ENCODE measurements around the gene RTN3. TPM values are rescaled to one million over a fixed set of nuclear protein-coding genes. Genes with fewer than 3 reads are reported as not detected.

RTN3 gene
- total RNA-seq, 1 donor from 2014 or later, result 126 TPM

DNA sequence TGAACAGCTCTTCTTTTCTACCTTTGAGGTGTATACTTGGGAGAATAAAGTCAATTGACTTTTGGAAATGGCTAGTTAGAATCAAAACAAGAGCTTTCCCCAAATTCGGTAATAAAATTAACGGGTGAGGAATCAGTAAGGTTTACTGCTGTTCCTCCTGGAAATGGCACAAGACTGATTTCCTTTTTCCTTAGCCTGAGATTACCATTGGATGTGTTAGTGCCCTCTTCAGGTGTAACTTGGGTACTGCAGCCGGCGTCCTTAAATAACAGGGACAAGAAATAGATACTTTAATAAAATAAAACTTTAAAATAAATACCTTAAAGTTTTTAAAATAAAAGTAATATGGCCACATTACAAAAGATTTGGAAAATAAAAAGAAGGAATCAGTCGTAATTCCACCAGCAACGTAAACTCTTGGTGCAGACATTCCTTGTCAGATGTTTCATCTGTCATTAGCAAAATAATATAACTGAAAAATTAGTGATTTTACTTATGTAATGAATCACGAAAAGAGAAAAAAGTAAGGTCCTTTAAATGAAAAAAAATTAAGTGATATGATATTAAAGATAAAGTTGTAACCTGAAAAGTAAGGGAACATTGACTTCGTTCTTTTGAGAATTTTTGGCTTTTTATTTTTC, 57.5 kb downstream of the RTN3 start:
- peak; percentile 82 for DNase-seq (ENCODE audit: low read depth)

DNA sequence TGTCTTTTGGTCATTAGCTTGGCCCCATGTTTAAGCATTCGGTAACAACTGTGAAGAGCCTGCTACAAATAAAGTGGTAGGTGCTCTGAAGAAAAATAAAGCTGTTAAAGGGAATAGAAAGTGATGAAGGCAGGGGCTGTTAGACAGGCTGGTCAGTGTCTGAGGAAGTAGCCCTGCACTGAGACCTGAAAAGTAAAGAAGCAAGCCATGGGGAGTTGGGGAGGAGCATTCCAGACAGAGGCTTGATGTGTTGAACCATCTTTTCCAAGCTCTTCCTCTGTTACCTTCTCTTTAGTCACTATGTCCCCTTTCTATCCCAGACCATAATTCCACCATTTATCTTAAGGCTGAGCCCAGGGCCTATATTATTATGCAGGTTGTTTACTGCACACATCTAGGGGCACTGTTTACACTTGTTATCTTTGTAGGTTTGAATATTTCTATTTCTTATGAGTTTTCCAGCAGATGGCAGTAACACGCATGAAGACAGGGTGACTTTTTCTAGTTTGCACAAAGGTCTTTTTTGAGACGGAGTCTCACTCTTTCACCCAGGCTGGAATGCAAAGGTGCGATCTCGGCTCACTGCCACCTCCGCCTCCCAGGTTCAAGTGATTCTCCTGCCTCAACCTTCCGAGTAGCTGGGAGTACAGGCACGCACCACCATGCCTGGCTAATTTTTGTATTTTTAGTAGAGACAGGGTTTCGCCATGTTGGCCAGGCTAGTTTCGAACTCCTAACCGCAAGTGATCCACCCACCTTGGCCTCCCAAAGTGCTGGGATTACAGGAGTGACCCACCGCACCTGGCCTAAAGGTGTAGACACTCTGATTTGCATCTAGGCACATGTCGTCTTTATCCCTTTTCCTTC, 64.2 kb downstream of the RTN3 start:
- peak; percentile 18 for DNase-seq (ENCODE audit: low read depth)

GRCh38 chr11:63747011-63747410, 65.7 kb downstream of the RTN3 start:
- no peak for DNase-seq (ENCODE audit: low read depth)

DNA sequence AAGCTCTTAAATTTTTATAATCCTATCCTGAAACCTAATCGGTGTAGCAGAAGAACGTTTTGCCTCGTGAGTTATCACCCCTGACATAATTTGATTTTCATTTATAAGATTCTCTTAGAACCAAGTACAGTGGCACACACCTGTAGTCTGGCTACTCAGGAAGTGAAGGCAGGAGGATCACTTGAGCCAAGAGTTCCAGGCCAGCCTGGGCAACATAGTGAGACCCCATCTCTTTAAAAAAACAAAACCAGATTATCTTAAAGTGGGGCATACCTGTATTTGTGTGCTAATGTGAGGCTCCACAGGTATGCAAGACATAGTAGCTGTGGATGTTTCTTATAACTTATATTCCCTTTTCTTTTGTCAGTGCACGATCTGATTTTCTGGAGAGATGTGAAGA, 68.3 kb downstream of the RTN3 start:
- DNase-seq (ENCODE audit: low read depth), result no peak

DNA sequence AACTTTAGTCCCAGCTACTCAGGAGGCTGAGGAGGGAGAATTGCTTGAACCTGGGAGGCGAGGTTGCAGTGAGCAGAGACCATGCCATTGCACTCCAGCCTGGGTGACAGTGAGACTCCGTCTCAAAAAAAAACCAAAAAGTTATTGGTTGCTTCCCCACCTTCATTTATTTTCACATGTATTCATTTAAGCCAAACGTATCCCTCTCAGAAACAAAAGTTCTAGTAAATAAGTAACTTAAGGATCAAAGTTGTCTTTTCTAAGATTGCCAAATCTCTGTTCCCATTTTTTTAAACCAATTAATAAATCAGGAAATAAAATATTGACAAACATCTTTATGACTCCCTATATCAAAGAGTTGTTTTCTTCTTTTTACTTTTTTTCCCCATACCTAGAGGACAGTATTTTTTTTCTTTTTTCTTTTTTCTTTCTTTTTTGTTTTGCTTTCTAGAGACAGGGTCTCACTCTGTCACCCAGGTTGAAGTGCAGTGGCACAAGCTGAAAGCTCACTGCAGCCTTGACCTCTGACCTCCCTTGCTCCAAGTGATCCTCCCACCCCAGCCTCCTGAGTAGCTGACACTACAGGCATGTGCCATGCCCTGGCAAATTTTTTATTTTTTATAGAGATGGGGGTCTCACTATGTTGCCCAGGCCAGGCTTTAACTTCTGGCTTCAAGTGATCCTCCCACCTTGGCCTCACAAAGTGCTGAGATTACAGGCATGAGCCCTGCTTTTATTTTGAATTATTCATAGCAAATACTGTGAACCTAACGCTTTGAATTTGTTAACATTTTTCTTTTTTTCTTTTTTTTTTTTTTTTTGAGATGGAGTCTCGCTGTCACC, 75.8 kb downstream of the RTN3 start:
- DNase-seq (ENCODE audit: low read depth), result peak; percentile 16

GRCh38 chr11:63760487-63761079, 79.3 kb downstream of the RTN3 start:
- no peak for DNase-seq (ENCODE audit: low read depth)

- no peak for DNase-seq (ENCODE audit: low read depth)
Observed at GRCh38 chr11:63761188-63761587, 79.9 kb downstream of the RTN3 start.

- DNase-seq (ENCODE audit: low read depth), result no peak
Observed at GRCh38 chr11:63761931-63762653, 80.8 kb downstream of the RTN3 start.

DNA sequence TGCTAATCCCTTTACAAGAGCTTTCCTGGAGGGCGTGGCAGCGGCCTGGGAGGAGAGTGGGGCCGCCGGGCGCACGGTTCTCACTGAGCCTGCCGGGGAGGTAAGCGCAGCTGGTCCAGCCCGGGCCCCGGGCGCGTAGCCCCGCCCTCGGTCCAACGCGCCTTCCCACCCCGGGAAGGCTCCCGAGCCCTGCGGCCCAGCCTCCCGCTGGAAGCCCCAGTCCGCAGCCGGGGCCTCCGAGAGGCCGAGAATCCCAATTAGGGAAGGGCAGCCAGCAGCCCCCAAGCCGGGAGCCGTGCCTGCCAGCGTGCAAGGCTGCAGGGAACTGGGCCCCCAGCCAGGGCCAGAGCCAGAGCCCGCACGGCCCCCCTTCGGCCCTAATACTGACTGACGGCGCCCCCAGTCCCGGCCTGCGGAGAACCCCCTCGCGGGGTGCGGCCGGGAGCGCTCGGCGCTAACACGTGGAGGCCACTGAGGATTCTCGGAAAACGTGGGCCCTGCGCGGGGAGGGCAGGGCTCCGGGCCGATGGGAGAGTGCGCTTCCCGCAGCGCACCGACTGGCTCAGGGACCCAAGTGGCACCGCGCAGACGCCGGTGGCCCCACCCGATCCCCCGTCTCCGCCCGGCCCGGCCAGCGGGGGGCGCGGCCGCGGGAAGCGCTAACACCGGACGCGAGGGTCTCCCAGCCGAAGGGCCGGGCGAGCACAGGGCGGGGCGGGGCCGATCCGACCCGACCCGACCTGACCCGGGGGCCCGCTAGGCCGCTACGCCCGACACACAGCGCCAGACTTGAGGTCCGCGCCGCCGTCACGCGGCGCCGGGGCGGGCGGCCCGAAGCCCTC, 81.6 kb downstream of the RTN3 start:
- no peak for DNase-seq (ENCODE audit: low read depth)

DNA sequence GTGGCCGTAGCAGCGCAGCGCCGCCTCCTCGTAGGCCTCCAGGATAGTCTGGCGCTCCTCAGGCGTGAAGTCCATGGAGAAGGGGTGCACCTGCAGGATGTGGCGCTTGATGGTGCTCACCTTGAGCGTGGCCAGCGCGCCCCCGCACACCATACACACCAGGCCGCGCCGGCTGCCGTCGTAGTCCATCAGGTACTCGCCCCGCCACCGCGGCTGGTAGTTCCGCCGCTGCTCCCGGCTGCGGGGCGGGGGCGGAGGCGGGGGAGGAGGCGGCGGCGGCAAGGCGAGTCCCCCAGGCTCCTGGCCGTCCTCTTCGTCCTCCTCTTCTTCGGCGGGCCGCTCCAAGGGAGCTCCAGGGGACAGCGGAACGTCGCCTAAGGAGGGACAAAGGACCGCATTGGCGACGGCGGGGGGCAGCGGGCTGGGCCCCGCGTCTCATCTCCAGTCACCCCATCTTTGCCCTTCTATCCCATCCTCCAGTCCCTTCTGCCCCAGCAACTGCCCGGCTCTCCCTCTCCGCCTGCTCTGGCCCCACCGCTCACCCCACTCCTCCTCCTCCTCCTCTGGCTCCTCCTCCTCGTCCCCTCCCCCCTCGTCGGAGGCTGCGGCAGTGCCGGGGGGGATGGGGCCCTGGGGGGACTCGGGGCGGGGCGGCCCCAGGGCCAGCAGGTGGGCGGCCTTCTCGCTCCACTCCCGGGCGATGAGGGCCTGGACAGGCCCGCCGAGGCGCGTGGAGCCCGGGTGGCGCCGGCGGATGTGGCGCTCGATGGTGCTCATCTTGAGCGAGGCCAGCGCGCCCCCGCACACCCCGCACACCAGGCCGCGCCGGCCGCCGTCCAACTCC, 82.4 kb downstream of the RTN3 start:
- DNase-seq (ENCODE audit: low read depth), result no peak

GRCh38 chr11:63764340-63764678, 83.0 kb downstream of the RTN3 start:
- DNase-seq (ENCODE audit: low read depth), result no peak

DNA sequence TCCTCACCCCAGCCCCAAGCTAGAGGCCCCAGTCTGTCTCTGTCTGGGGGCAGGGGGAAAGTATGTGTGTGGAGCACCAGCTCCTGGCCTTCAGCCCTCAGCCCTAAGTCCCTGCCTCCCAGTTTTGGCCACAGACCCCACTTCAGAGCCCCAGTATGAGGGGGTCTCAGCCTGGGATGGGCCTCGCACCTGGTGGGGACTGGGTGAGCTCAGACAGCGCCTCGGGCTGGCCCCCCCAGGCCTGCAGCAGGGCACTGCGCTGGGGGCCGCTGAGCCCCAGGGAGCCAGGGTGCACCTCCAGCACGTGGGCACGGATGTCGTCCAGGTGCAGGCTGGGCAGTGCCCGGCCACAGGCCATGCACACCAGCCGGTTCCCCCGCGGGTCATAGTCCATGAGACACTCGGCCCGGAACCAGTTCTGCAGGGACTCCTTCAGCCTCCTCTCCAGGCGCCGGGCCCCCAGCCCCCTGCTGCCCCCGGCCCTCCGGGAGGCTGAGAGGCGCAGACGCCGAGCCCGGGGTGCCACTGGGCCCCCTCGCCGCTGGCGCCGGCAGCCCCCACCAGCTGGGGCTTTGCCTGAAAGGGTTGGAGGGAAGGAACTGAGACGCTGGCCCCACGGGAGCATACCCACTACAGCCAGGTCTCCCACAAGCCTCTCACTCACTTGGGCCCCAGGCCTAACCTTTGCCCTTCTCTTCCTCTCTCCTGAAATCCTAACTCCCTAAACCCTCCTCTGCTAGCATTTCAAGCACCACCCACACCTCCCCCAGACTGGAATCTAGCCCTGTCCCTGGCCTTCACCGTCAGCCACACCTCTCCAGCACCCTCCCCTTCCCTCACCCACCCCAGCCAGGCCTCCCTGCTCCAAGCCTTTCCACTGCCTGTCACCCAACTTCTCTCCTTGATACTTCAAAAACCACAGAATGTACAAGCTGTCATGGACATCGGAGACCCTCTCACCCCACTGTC, 83.7 kb downstream of the RTN3 start:
- peak; percentile 26 for DNase-seq (ENCODE audit: low read depth)

DNA sequence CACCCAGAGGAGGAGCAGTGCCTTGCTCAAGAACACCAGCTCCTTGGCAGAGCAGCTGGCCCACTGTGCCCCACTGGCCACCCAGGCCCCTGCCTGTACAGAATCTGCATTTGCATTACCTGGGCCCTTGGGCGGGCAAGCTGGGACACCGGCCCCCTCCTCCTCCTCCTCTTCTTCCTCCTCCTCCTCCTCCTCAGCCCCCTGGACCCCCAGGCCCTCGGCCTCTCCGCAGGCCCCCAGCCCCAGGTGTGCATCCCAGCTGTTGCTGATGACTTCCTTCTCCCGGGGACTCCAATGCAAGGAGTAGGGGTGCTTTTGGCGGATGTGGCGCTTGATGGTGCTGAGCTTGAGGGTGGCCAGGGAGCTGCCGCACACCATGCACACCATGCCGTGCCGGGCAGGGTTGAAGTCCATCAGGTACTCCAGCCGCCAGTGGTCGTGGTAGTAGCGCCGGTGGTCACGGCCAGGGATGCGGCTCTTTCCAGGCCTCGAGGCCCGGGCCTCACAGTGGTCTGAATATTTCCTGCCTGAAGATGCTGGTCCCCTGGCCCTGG, 84.5 kb downstream of the RTN3 start:
- no peak for DNase-seq (ENCODE audit: low read depth)

GRCh38 chr11:63766531-63767235, 85.4 kb downstream of the RTN3 start:
- no peak for DNase-seq (ENCODE audit: low read depth)

DNA sequence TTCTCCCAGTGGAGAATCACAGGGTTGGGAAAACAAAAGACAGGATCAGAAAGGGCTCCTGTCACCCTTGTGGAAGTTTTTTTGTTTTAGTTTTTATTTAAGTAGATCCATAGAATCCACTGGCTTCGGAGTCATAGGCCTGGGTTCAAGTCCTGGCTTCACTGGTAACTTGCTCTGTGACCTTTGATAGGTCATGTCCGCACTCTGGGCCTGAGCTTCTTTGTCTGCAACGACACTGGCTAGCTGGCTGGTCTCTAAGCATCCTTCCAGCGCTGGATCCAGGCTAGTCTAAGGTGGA, 85.9 kb downstream of the RTN3 start:
- DNase-seq (ENCODE audit: low read depth), result no peak

- DNase-seq (ENCODE audit: low read depth), result peak; percentile 61
Observed at GRCh38 chr11:63767565-63768236, 86.4 kb downstream of the RTN3 start.
